ENCODE results near the gene DHX8.
"Not testable (repeated sequence)": the region's sequence is repeated elsewhere in the genome, so short reads cannot be mapped to it uniquely, and the experiment has no call there.

DHX8 gene

DNA sequence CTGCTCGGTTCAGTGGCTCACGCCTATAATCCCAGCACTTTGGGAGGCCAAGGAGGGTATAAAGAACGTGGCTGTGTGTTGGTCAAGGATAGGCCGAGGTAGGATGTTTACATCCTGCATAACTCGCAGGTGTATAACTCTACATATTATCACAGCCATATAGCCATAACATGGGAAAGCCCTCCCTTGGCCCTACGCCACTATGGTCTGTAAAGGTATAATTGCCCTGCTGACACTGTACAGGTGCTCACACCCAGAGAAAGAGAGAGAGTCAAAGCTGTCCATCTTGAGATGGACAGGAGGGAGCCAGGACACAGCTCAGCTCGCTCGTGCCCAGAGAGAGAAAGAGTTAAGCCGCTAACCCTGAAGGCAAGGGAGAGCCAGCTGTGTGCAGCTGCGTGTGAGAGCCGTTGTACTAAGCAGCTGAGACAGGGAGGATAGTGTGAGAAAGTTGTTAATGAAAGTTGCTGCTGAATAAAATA, 30.4 kb upstream of the DHX8 start:
- TF ChIP-seq, protein P1, sequence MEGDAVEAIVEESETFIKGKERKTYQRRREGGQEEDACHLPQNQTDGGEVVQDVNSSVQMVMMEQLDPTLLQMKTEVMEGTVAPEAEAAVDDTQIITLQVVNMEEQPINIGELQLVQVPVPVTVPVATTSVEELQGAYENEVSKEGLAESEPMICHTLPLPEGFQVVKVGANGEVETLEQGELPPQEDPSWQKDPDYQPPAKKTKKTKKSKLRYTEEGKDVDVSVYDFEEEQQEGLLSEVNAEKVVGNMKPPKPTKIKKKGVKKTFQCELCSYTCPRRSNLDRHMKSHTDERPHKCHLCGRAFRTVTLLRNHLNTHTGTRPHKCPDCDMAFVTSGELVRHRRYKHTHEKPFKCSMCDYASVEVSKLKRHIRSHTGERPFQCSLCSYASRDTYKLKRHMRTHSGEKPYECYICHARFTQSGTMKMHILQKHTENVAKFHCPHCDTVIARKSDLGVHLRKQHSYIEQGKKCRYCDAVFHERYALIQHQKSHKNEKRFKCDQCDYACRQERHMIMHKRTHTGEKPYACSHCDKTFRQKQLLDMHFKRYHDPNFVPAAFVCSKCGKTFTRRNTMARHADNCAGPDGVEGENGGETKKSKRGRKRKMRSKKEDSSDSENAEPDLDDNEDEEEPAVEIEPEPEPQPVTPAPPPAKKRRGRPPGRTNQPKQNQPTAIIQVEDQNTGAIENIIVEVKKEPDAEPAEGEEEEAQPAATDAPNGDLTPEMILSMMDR (IDR thresholded peaks at IDR 0.05; ENCODE audit: low read depth, low read length), result no peak
- no peak overlapping the region for H3K4me3 ChIP-seq (ENCODE audit: low read depth, low read length)

DNA sequence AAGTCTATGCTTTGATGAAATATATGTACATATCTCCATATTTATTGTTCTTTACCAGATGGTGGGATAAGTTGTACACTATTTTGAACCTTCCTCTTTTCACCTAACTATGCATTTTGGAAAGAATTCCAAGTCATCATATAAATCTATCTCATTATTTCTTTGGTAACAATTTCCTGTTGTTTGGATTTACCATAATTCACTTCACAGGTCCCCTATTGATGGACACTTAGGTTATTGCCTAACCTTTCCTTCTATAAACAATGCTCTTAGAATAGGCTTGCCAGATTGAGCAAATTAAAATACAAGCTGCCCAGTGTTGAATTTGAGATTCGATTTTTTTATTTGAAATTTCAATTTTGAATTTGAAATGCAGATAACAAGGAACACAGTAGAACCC, 28.9 kb upstream of the DHX8 start:
- TF ChIP-seq, protein P1 (IDR thresholded peaks at IDR 0.05; ENCODE audit: low read depth, low read length), result no peak

DNA sequence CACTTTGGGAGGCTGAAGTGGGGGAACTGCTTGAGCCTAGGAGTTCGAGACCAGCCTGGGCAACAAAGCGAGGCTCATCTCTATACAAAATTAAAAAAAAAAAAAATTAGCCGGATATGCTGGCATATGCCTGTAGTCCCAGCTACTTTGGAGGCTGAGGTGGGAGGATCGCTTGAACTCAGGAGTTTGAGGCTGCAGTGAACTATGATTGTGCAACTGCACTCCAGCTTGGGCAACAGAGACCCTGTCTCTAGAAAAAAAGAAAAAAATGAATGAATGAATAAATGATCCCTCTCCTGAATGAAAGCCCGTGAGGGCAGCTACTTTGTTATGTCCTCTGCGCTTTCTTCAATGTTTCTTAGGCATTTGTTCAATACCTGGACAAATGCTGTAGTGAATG, 27.7 kb upstream of the DHX8 start:
- H3K4me3 ChIP-seq (ENCODE audit: low read depth, low read length), result no peak overlapping the region
- TF ChIP-seq, protein P1 (IDR thresholded peaks at IDR 0.05; ENCODE audit: low read depth, low read length), result no peak

More for the DNA sequence above, 28.9 kb upstream of the DHX8 start:
- no peak overlapping the region for H3K4me3 ChIP-seq (ENCODE audit: low read depth, low read length)

DNA sequence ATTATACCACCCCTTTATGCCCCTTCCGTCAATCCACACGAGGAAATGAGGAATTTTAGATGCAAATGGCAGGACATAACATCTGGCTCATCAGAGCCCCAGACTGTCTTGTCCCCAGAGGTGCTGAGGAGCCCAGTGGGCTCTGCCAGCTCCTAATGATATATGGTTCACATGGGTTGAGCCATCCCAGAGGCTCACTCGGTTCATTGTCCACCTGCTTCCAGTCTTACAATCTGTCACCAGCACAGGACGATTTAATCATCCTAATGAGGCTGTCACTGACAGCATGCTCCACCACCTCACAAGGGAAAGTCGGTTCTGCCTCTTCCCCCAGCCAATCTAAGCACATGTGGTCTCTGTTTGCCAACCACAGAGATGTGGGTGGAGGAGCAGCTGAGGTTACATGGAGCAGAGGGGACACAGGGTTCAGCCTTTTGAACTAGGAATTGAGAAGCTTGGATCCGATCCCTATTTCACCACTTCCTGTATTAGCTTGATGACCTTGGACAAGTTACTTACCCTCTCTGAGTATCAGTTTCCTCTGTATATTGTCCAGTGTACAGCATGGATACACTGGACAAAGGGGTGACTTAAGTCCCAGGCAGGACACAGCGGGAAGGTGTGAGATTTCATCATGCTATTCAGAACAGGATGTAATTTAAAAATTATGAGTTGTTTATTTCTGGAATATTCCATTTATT, 27.0 kb upstream of the DHX8 start:
- TF ChIP-seq, protein P1 (IDR thresholded peaks at IDR 0.05; ENCODE audit: low read depth, low read length), result no peak
- no peak overlapping the region for H3K4me3 ChIP-seq (ENCODE audit: low read depth, low read length)

DNA sequence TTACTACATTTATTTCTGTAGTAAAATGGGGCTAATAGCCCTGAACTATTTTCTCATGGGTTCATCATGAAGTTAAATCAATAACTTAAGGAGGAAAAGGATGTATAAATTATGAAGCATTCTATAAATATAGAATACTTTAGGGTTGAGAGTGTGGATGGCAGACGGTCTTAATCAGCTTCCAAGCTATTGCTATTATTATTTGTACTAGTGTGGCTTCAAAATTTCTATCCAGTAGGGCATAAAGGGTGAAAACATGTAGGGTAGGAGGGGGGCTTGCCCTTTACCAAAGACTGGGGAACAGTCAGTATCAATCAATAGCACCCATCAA, 26.4 kb upstream of the DHX8 start:
- H3K4me3 ChIP-seq (ENCODE audit: low read depth, low read length), result no peak overlapping the region
- TF ChIP-seq, protein P1 (IDR thresholded peaks at IDR 0.05; ENCODE audit: low read depth, low read length), result no peak

DNA sequence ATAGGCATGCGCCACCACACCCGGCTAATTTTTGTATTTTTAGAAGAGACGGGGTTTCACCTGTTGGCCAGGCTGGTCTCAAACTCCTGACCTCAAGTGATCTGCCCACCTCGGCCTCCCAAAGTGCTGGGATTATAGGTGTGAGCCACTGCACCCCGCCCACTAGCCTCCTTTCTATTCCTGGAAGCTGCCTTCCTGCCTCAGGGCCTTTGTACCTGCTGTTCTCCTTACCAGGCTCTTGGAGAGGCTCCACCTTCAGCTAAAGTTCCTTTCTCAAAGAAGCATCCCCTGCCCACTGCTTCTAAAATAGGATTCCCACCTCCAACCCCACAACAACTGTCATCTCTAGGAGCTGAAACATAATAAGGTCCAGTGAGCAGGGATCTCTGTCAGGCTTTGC, 23.9 kb upstream of the DHX8 start:
- not testable (repeated sequence) for H3K4me3 ChIP-seq (ENCODE audit: low read depth, low read length)

DNA sequence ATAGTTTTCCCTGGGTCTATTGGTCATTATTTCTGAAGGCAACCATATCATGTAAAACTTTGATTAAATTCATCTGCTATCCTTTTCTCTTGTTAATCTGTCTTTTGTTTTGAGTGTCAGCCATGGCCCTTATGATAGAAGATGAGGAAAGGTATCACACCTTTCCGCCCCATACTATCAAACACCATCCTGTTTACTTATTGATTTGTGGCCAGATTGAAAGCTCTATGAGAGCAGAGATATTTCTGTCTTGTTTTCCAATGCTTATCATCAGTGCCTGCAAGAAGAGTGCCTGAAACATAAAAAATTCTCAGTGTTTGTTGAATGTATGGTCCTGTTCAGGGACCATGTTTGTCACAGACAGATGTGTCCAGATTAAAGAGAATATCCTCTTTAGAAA, 22.6 kb upstream of the DHX8 start:
- TF ChIP-seq, protein P1 (IDR thresholded peaks at IDR 0.05; ENCODE audit: low read depth, low read length), result no peak
- H3K4me3 ChIP-seq (ENCODE audit: low read depth, low read length), result no peak overlapping the region

DNA sequence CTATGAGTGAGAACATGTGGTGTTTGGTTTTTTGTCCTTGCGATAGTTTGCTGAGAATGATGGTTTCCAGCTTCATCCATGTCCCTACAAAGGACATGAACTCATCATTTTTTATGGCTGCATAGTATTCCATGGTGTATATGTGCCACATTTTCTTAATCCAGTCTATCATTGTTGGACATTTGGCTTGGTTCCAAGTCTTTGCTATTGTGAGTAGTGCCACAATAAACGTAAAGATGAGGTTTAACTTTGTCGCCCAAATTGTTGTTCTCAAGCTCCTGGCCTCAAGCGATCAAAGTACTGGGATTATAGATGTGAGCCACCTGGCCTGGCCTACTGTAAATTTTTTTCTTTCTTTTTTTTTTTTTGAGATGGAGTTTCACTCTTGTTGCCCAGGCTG, 21.2 kb upstream of the DHX8 start:
- not testable (repeated sequence) for H3K4me3 ChIP-seq (ENCODE audit: low read depth, low read length)
